Measurements from ENCODE around the gene TBC1D22A. TPM values are rescaled to one million over a fixed set of nuclear protein-coding genes. Genes with fewer than 3 reads are reported as not detected.

The TBC1D22A gene
- total and polyA plus RNA-seq, 4 experiments from 2014 or later = 20.6 to 49.2 (median 36.7) TPM

DNA sequence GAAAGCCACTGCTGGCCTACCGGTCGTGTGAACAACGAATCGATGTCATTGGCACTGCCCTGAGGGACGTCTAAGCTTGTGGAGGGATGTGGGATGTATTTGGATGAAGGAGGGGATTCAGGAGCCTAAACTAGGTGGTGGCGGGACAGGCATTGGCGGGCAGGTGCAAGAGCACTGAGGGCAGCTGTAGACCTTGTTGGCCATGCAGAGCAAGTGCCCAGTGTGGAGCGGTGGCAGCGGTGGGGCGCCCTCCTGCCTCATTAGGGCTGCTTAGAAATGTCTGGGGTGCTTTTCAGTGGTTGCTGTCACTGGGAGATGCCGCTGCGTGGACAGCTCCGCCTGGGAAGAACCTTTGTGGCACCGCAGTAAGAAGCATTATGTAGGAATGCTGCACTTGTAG is 220.2 kb downstream of the TBC1D22A start:
- ChIA-PET POLR2A (ENCODE audit: partially characterized antibody) (no interaction called here), CTCF (ENCODE audit: partially characterized antibody) (no interaction called here)
- Histone ChIP-seq H3K4me1 (ENCODE audit: insufficient read depth, low read length) (no peaks in the 10 kb centered on the region), H3K27ac (ENCODE audit: low read depth, low read length) (no peak overlapping the region), H3K9me3 (ENCODE audit: control insufficient read depth in 1 of 2, low read length in 2 of 2) (no peaks in the 10 kb centered on the region), H3K27me3 (ENCODE audit: insufficient read depth, low read length) (no peaks in the 10 kb centered on the region), H3K4me3 (ENCODE audit: low read length in 2 of 2) (no peak overlapping the region), H3K36me3 (ENCODE audit: insufficient read depth, low read length) (peaks cover 7% of the 10 kb centered on the region)
- peak overlapping the region in 3 of 7 donors; percentile 5 to 65 (median 59) for H3K27ac Mint-ChIP-seq
- no peak for DNase-seq
- intact Hi-C loops (cut with micrococcal nuclease) = no loop called here
- no peak overlapping the region for H3K4me3 Mint-ChIP-seq
- H3K9me3 Mint-ChIP-seq = no peaks in the 10 kb centered on the region
- H3K36me3 Mint-ChIP-seq = peaks cover 25 to 36% of the 10 kb centered on the region in 2 donors
- peaks cover 5 to 17% (median 12%) of the 10 kb centered on the region in 4 donors for H3K4me1 Mint-ChIP-seq
- no peaks in the 10 kb centered on the region for H3K27me3 Mint-ChIP-seq

- Histone ChIP-seq H3K36me3 (ENCODE audit: insufficient read depth, low read length) (peaks cover 7% of the 10 kb centered on the region), H3K4me3 (ENCODE audit: low read length in 2 of 2) (no peak overlapping the region), H3K27ac (ENCODE audit: low read depth, low read length) (no peak overlapping the region), H3K4me1 (ENCODE audit: insufficient read depth, low read length) (no peaks in the 10 kb centered on the region), H3K27me3 (ENCODE audit: insufficient read depth, low read length) (no peaks in the 10 kb centered on the region), H3K9me3 (ENCODE audit: control insufficient read depth in 1 of 2, low read length in 2 of 2) (no peaks in the 10 kb centered on the region)
- no peaks in the 10 kb centered on the region for H3K9me3 Mint-ChIP-seq
- H3K27me3 Mint-ChIP-seq = no peaks in the 10 kb centered on the region
- peak overlapping the region in 2 of 7 donors; percentile 5 to 13 for H3K27ac Mint-ChIP-seq
- ChIA-PET POLR2A (ENCODE audit: partially characterized antibody) (no interaction called here), CTCF (ENCODE audit: partially characterized antibody) (no interaction called here)
- H3K4me3 Mint-ChIP-seq = no peak overlapping the region
- intact Hi-C loops (cut with micrococcal nuclease) = no loop called here
- peaks cover 25 to 33% of the 10 kb centered on the region in 2 donors for H3K36me3 Mint-ChIP-seq
- H3K4me1 Mint-ChIP-seq = peaks cover 5 to 17% (median 13%) of the 10 kb centered on the region in 4 donors
- no peak for DNase-seq
Measured at GRCh38 chr22:46983046-46983445, 220.6 kb downstream of the TBC1D22A start.

GRCh38 chr22:46984751-46985506 is 222.5 kb downstream of the TBC1D22A start:
- H3K9me3 ChIP-seq (ENCODE audit: control insufficient read depth in 1 of 2, low read length in 2 of 2) = no peaks in the 10 kb centered on the region
- no peak overlapping the region for H3K4me3 ChIP-seq (ENCODE audit: low read length in 2 of 2)
- no peak for DNase-seq
- H3K27me3 Mint-ChIP-seq = no peaks in the 10 kb centered on the region
- CTCF ChIA-PET (ENCODE audit: partially characterized antibody) = no interaction called here
- H3K4me1 ChIP-seq (ENCODE audit: insufficient read depth, low read length) = no peaks in the 10 kb centered on the region
- peak overlapping the region in 1 of 7 donors; percentile 15 for H3K27ac Mint-ChIP-seq
- no peaks in the 10 kb centered on the region for H3K9me3 Mint-ChIP-seq
- H3K27ac ChIP-seq (ENCODE audit: low read depth, low read length) = no peak overlapping the region
- H3K4me3 Mint-ChIP-seq = no peak overlapping the region
- H3K36me3 Mint-ChIP-seq = peaks cover 15 to 18% of the 10 kb centered on the region in 2 donors
- intact Hi-C loops (cut with micrococcal nuclease) = no loop called here
- POLR2A ChIA-PET (ENCODE audit: partially characterized antibody) = no interaction called here
- H3K4me1 Mint-ChIP-seq = peaks cover 3 to 19% (median 12%) of the 10 kb centered on the region in 4 donors
- H3K36me3 ChIP-seq (ENCODE audit: insufficient read depth, low read length) = no peaks in the 10 kb centered on the region
- H3K27me3 ChIP-seq (ENCODE audit: insufficient read depth, low read length) = no peaks in the 10 kb centered on the region

DNA sequence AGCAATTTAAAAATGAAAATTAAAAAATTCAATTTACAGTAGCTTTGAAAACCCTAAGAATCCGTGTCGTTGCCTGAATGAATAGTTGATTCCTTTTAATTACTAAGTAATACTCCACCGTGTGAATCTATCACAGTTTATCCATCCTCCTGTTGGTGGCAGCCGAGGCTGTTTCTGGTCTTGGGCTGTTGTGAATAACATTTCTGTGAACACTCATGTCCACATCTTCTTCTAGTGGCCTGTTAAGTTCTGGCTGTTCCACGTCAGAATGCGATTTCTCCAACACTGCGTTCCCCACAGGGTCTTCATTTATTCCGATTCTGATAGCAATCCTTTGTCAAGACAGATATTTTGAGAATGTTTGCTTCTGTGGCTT is 223.0 kb downstream of the TBC1D22A start:
- intact Hi-C loops (cut with micrococcal nuclease) = no loop called here
- H3K4me1 ChIP-seq (ENCODE audit: insufficient read depth, low read length) = no peaks in the 10 kb centered on the region
- Mint-ChIP-seq H3K27me3 (no peaks in the 10 kb centered on the region), H3K9me3 (no peaks in the 10 kb centered on the region), H3K36me3 (peaks cover 12 to 20% of the 10 kb centered on the region in 2 donors), H3K4me3 (no peak overlapping the region), H3K4me1 (peaks cover 3 to 19% (median 12%) of the 10 kb centered on the region in 4 donors), H3K27ac (peak overlapping the region in 1 of 7 donors; percentile 79)
- H3K4me3 ChIP-seq (ENCODE audit: low read length in 2 of 2) = no peak overlapping the region
- ChIA-PET POLR2A (ENCODE audit: partially characterized antibody) (no interaction called here), CTCF (ENCODE audit: partially characterized antibody) (no interaction called here)
- DNase-seq = no peak
- no peak overlapping the region for H3K27ac ChIP-seq (ENCODE audit: low read depth, low read length)
- no peaks in the 10 kb centered on the region for H3K9me3 ChIP-seq (ENCODE audit: control insufficient read depth in 1 of 2, low read length in 2 of 2)
- no peaks in the 10 kb centered on the region for H3K27me3 ChIP-seq (ENCODE audit: insufficient read depth, low read length)
- H3K36me3 ChIP-seq (ENCODE audit: insufficient read depth, low read length) = no peaks in the 10 kb centered on the region

DNA sequence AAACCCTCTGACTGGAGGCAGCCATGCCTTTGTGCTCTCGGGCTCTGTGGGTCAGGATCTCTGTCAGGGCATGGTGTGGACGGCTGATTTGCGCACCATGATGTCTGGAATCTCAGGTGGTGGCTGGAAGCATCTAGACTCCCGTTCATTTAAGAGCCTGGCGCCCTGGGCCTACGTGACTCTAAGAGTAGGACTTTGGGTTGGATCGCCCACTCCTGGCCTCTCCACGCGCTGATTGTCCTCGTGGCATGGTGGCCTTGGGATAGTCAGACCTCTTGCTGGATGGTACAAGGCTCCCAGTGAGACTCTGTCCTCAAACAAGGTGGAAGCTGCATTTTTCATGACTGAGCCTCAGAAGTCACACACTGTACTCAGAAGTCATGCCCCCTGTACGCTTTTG is 224.3 kb downstream of the TBC1D22A start:
- no peak for DNase-seq
- H3K27ac Mint-ChIP-seq = no peak overlapping the region
- no peaks in the 10 kb centered on the region for H3K27me3 Mint-ChIP-seq
- H3K4me1 ChIP-seq (ENCODE audit: insufficient read depth, low read length) = no peaks in the 10 kb centered on the region
- peaks cover 15 to 30% of the 10 kb centered on the region in 2 donors for H3K36me3 Mint-ChIP-seq
- peaks cover 5% of the 10 kb centered on the region for H3K36me3 ChIP-seq (ENCODE audit: insufficient read depth, low read length)
- no peak overlapping the region for H3K4me3 Mint-ChIP-seq
- peaks cover 3 to 14% (median 9%) of the 10 kb centered on the region in 4 donors for H3K4me1 Mint-ChIP-seq
- H3K9me3 Mint-ChIP-seq = no peaks in the 10 kb centered on the region
- ChIA-PET CTCF (ENCODE audit: partially characterized antibody) (no interaction called here), POLR2A (ENCODE audit: partially characterized antibody) (no interaction called here)
- no peaks in the 10 kb centered on the region for H3K9me3 ChIP-seq (ENCODE audit: control insufficient read depth in 1 of 2, low read length in 2 of 2)
- H3K27ac ChIP-seq (ENCODE audit: low read depth, low read length) = no peak overlapping the region
- no peak overlapping the region for H3K4me3 ChIP-seq (ENCODE audit: low read length in 2 of 2)
- no peaks in the 10 kb centered on the region for H3K27me3 ChIP-seq (ENCODE audit: insufficient read depth, low read length)
- intact Hi-C loops (cut with micrococcal nuclease) = no loop called here

DNA sequence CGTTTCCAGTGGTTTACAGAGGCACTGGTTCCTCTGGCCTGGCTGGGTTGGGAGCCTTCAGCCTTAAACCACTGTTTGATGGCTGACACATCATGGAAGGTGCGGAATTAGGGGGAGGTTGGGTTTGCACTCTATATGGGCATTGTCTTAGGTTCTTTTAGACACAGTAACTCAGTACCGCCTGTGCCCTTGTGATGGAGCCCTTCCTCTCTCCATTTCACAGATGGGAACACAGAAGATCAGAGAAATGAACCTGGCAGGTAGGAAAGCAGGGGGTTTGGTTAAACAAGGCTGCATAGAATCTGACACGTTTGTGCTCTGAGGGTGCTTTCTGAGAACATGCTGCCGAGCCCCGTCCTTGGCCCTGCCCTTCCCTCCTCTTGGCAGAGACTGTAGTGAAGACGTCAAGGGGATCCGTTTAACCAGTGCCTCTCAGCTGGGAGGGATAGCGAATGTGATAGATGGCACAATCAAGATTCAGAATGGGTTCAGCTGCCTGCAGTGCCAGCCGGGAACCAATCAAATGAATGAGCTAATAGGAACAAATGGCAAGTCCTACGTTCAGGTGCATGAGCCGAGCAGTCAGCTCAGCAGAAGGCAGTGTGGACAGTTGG is 228.6 kb downstream of the TBC1D22A start:
- ChIA-PET POLR2A (ENCODE audit: partially characterized antibody) (no interaction called here), CTCF (ENCODE audit: partially characterized antibody) (no interaction called here)
- H3K27ac ChIP-seq (ENCODE audit: low read depth, low read length) = no peak overlapping the region
- H3K4me1 ChIP-seq (ENCODE audit: insufficient read depth, low read length) = no peaks in the 10 kb centered on the region
- H3K36me3 Mint-ChIP-seq = peaks cover 23 to 35% of the 10 kb centered on the region in 2 donors
- no peaks in the 10 kb centered on the region for H3K27me3 ChIP-seq (ENCODE audit: insufficient read depth, low read length)
- H3K36me3 ChIP-seq (ENCODE audit: insufficient read depth, low read length) = peaks cover 17% of the 10 kb centered on the region
- H3K27me3 Mint-ChIP-seq = no peaks in the 10 kb centered on the region
- intact Hi-C loops (cut with micrococcal nuclease) = no loop called here
- H3K4me1 Mint-ChIP-seq = peaks cover 0 to 6% (median 3%) of the 10 kb centered on the region in 4 donors
- H3K27ac Mint-ChIP-seq = peak overlapping the region in 1 of 7 donors; percentile 10
- no peak overlapping the region for H3K4me3 Mint-ChIP-seq
- no peaks in the 10 kb centered on the region for H3K9me3 Mint-ChIP-seq
- DNase-seq = no peak
- no peaks in the 10 kb centered on the region for H3K9me3 ChIP-seq (ENCODE audit: control insufficient read depth in 1 of 2, low read length in 2 of 2)
- no peak overlapping the region for H3K4me3 ChIP-seq (ENCODE audit: low read length in 2 of 2)

DNA sequence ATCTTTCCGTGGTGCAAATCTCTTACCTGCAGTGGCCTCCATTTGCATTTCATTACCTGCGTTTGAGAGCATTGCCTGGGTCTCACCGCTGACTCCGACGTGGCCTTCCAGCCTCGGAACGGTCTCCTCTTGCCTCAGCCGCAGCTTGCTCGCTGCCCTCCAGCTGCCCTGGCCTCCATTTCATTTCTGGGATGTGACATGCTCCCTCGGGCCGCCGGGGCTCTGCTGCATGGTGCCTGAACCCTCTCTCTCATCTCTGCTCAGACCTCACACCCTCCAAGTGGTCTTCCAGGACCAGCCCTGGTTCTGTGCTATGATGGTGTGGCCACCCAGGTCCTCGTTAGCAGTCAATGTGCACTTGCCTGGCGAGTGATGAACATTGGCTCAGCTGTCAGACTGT is 229.2 kb downstream of the TBC1D22A start:
- H3K36me3 ChIP-seq (ENCODE audit: insufficient read depth, low read length) = peaks cover 19% of the 10 kb centered on the region

More for the DNA sequence above, 229.2 kb downstream of the TBC1D22A start:
- Mint-ChIP-seq H3K27me3 (no peaks in the 10 kb centered on the region), H3K4me1 (peaks cover 0 to 9% (median 4%) of the 10 kb centered on the region in 4 donors), H3K9me3 (no peaks in the 10 kb centered on the region), H3K36me3 (peaks cover 26 to 40% of the 10 kb centered on the region in 2 donors), H3K4me3 (no peak overlapping the region), H3K27ac (peak overlapping the region in 1 of 7 donors; percentile 24)
- Histone ChIP-seq H3K27ac (ENCODE audit: low read depth, low read length) (no peak overlapping the region), H3K4me3 (ENCODE audit: low read length in 2 of 2) (no peak overlapping the region), H3K4me1 (ENCODE audit: insufficient read depth, low read length) (no peaks in the 10 kb centered on the region), H3K9me3 (ENCODE audit: control insufficient read depth in 1 of 2, low read length in 2 of 2) (no peaks in the 10 kb centered on the region), H3K27me3 (ENCODE audit: insufficient read depth, low read length) (no peaks in the 10 kb centered on the region)
- CTCF ChIA-PET (ENCODE audit: partially characterized antibody) = no interaction called here
- DNase-seq = no peak
- POLR2A ChIA-PET (ENCODE audit: partially characterized antibody) = no interaction called here
- intact Hi-C loops (cut with micrococcal nuclease) = no loop called here

All from CD4-positive, alpha-beta memory T cell (primary cell).